ENCODE data around the gene DENND2C.

Gene DENND2C, protein sequence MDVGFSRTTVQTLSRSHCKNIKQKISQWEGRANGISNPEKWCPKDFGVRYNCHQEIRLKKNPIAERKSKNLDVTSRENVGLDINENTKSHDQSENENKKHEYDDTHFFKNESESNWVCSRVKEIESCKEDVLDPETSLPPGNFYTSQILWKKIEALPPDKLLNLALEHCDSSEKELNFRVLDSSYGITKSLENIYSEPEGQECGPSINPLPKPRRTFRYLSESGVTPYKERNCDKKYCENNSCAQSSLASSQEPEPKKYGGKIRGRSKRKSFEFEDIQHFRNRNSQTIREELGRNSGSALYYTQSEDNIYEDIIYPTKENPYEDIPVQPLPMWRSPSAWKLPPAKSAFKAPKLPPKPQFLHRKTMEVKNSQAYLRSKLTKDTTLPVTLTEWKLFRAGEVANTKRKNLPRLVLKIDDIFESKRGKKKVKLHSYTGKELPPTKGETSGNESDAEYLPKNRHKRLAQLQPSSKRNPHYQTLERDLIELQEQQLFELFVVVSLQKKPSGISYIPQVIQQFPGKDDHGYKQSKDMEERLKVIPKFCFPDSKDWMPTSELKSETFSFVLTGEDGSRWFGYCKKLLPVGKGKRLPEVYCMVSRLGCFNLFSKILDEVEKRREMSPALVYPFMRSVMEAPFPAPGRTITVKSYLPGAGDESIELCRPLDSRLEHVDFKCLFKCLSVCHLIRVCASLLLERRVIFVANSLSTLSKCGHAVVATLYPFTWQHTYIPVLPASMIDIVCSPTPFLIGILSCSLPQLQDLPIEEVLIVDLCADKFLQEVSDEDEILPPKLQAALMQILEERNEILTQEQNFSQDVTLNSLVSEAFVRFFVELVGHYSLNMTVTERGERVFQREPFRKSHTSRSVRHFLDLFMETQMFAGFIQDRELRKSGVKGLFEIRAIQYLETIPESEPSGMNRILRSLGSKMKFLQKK

DNA sequence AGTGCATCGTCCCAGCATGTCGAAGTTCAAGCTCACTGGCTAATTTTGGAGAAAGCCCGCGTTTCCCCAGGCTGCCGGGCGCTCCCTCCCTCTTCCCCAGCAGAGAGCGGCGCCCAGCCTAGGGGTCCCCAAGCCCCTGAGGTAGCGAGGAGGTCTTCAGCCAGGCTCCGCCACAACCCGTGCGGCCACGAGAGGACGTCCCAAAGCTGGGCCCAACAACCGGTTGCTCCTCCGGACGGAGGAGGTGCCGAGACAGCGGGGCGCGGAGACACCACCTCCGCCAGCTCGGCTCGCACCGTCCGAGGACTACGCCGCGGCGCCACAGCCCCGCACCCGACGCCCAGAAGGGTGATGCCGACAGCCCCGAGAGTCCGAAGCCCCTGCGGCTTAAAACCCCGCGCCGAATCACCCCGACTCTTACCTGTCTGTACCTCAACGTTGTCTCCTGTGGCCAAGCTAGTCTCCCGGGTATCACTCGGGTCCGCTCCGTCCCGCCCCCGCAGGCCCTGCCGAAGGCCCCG is at the start of gene DENND2C:
Gene DENND2C (minus strand): TSS at position 488 of the 521 bp plus-strand sequence. CDS start 44,065 bp downstream, outside the sequence.
- DNase-seq (ENCODE audit: low read depth in 2 of 2): no peak

DNA sequence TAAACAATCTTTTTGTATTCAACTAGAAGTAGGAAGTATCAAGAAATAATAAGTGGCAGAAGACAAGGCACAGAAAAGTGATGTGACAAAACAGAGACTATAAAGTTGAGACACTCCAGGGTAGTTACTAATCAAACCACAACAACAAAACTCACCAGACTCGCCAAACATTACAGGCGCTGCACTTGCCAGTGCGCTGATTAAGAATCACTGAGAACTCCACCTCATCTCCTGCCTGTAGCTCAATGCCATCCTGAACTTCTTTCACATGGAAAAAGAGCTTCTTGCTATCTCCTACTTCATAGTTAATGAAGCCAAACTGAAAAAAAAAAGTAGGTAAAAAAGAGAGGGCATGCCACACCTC is 49.6 kb upstream of the DENND2C start:
- no peak for DNase-seq (ENCODE audit: low read depth in 2 of 2)

DNA sequence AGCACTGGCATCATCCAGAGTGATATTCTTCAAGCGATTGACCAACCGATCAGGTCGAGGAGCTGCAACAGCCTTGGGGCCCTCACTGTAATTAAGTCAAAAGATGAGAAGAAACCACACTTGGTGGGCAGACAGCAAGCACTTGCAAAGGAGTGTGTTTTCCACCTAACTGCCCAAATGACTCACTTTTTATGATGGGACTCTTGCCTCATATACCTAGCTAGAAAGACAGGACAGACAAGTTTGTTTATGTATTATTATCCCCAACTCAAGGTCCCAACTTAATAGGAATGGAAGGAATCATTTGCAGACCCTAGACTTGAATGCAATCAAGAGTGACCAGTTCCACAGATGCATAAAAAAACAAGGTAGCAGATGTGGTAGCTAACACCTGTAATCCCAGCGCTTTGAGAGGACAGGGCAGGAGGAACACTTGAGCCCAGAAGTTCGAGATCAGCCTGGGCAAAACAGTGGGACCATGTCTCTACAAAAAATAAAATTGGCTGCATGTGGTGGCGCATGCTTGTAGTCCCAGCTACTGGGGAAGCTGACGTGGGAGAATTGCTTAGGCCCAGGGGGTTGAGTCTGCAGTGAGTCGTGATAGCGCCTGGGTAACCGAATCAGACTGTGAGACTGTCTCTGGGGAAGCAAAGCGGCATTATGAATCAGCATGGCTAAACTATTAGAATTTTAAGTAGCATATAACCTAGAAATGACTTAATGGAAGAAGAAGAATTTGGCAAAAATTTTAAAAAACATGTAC is 49.0 kb upstream of the DENND2C start:
- peak in 1 of 2 donors; percentile 14 for DNase-seq (ENCODE audit: low read depth in 2 of 2)

DNA sequence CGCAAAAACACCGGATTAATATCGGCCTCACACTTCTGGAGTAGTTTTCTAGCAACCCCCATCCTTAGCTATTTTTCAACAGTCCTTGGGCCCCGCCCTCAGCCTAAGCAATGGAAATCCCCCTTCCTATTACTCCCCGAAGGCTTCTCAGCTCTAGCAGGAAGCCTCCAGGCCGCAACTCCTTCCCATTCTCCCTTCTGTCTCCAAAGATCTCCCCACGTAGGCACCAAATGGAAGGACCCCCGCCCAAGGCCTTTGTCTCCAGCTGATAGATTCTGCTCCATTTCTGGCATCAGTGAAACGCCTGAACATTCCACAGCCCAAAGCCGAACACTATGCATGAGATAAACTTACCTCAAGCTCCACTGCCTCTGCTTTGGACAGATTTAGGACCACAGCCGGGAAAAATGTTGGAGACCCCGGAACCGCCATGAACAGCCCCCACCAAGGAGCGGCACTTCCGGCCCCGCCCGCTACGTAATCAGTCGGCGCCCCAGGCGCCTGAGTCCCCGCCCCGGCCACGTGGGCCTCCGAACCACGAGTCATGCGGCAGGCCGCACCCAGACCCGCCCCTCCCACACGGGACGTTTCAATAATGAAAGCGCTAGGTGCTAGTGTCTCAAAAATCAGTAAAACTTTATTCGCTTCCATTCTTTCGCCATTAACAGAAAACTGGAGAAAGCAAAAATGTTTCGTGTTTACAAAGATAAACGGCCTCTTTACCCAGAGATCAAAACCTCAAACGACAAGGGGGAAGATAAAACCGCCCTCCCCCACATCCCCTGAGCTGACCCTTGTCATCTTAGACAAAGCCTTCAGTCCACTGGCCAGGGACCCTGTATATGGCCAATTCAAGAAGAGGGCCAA is 46.7 kb upstream of the DENND2C start, which contains the start of gene NRAS:
Gene NRAS (minus strand): TSS at position 468 of the 867 bp plus-strand sequence. CDS start 611 bp downstream, outside the sequence.
- peak; percentile 94 for DNase-seq (ENCODE audit: low read depth in 2 of 2)

DNA sequence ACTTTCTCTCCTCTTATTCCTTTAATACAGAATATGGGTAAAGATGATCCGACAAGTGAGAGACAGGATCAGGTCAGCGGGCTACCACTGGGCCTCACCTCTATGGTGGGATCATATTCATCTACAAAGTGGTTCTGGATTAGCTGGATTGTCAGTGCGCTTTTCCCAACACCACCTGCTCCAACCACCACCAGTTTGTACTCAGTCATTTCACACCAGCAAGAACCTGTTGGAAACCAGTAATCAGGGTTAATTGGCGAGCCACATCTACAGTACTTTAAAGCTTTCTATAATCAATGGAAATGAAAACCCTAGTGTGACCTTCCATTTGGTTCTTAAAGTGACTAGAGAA is 46.1 kb upstream of the DENND2C start:
- no peak for DNase-seq (ENCODE audit: low read depth in 2 of 2)

DNA sequence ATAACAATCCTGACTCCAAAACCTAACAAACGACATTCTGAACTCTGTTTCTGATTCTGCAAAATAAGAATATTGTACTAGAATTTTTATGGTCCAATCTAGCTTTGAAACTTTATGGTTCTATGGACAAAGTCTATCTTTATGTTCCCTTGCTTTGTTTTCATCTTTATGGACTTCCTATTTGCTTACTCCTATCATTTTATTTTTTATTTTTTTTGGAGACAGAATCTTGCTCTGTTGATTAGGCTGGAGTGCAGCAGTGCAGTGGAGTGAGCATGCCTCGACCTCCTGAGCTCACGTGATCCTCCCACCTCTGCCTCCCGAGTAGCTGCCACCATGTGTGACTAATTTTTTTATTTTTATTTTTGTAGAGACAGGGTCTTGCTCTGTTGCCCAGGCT is 43.1 kb upstream of the DENND2C start:
- no peak for DNase-seq (ENCODE audit: low read depth in 2 of 2)

DNA sequence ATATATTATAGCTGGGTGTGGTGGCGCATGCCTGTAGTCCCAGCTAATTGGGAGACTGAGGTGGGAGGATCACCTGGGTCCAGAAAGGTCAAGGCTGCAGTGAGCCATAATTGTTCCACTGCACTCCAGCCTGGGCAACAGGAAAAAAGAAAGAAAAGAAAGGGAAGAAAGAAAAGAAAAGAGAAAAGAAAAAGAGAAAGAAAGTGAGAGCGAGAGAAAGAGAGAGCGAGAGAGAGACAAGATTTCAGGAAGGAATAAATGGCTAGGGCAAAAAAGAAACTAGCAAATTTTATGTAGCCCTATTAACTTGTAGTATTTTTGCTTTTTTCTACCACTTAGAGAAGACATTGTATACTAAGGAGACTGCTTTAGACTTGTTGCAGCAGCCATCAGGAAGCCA is 40.5 kb upstream of the DENND2C start:
- DNase-seq (ENCODE audit: low read depth in 2 of 2): no peak

DNA sequence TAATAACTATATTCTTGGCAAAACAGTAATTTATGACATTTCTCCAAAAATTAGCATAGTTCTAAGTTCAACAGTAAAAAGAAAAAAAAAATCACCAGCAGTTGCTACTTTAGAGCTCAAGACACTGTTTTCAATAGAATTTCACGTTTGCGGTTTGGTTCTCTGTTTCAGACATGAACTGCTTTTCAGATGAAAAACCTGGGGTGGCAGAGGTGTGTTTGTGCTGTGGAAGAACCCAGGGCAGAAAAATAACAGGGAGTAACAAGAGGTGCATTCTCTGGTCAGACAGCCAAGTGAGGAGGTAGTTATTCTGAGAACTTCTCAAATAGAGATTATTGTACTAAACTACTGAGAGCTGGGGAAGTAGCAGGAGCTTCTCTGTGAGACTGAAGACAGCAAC is 37.8 kb upstream of the DENND2C start:
- no peak for DNase-seq (ENCODE audit: low read depth in 2 of 2)

DNA sequence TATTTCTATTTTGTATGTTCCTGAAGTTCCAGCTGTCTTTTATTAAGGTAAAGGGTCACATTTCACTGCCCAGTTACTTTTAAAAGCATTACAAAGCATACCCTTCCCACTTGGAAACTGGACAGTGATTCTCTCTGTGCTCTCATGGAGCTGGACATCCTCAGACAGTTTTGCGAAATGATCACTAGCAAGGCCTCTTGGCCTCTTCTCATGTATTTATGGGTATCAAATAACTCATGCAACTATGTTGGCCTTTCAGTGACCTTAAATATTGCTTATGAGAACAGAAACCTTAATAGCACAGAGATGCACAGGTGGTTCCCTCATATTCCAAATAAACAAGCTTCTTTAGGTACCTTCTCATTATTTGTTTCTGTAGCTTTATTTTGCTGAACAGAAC is 33.4 kb upstream of the DENND2C start:
- DNase-seq (ENCODE audit: low read depth in 2 of 2): no peak

DNA sequence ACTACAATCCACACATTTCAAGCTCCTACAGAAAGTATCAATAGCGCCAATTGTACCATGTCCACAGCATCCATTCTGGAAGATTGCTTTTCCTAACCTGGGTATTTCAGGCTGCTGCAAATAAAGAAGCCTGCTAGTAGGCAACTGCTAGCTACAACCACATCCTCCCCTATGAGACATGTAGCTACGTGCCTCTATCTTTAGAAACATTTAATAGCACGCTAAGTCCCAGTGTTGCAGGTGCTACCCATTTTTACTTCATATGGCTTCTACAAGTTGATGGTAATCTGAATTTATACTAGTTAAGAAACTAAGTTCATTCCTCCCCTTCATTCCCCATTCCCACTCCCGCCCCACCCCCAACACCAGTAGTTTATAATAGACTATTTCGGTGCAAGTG is 32.9 kb upstream of the DENND2C start:
- no peak for DNase-seq (ENCODE audit: low read depth in 2 of 2)

DNA sequence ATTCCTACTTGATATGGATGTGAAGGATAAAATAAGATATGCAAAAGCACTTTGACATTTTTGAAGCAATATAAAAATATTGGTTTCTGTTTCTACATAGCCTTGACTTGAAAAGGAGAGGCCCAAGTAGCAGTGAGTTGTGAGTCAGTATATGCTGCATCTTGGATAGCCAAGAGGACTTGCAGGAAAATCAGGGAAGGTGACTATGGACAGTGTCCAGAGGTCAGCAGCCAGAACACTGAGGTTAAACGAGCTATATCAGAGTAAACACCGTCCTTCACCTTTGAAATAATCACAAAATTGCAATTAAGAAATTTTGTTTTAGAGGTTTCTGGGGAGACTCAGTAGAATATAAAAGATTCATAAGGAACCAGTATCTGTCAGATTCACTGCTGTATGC is 32.1 kb upstream of the DENND2C start:
- DNase-seq (ENCODE audit: low read depth in 2 of 2): no peak

DNA sequence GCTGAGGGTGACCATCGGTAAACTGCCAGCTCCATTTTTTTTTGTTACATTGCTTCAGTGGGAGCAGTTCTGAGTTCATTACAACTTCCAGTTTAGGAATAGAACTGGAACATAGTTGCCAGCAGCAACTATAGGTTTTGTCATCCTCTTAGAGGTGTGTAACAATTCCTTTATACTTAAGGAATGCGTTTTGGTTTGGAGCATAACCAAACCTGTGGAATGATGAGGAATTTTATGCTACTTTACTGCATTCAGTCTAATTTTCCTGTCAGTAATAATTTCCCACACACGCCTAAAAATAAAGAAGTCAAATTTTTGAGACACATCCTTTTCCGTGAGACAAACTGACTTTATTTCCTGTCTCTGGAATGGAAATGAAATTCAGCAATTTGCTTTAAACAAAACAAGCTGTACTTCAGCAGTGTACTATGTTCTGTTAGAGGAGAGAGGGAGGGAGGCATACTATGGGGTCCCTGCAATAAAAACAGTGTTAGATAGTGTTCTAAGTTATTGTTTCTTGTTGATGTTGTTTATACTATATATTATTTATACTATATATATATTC is 30.3 kb upstream of the DENND2C start:
- no peak for DNase-seq (ENCODE audit: low read depth in 2 of 2)

DNA sequence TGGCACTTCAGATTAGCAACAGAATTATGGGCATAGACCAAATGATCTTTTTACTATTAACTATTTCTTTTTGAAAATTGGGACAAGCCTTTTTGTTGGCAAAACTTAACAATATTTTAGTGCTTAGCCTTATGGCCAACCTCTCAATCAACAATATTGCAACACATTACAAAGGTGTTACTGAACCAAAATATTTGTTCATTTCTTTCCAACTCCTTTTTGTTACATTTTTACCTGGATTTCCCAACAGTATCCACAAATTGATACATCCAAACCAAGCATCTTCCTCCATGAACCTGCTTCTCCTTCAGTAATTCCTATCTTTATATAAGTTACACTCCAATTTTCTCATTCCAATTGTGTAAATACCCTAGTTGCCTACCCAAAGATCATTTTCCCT is 27.0 kb upstream of the DENND2C start:
- no peak for DNase-seq (ENCODE audit: low read depth in 2 of 2)

DNA sequence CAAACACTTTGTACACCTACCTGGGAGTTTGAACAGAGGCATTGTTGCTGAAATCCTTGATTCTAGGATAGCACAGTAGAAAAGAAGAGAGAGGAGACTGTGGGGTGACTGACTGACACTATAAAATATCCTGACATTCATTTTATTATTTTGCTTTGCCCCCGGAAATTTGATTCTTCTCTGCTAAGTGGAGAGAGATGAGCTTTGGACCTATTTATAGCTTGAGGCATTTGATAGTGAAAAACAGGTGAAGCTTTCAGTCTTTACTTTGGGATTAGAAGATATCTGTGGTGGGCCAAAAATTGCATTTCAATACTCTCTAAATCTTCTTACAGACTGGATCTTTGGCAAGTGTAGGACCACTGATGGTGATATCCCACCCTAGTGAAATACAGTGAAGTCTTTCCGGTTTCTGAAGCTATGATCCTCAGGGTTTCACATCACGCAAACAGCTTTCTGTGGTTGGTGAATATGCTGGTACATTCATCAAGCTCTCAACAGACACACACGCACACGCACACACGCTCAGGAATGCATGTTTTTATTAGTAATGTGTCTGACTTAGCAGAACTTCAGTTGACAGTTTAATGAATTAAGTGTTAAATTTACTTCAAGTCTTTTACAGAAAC is 25.7 kb upstream of the DENND2C start, which contains the start of gene AMPD1:
Gene AMPD1 (minus strand): TSS at position 117 of the 629 bp plus-strand sequence. CDS start 75 bp downstream, at position 42.
- DNase-seq (ENCODE audit: low read depth in 2 of 2): no peak

DNA sequence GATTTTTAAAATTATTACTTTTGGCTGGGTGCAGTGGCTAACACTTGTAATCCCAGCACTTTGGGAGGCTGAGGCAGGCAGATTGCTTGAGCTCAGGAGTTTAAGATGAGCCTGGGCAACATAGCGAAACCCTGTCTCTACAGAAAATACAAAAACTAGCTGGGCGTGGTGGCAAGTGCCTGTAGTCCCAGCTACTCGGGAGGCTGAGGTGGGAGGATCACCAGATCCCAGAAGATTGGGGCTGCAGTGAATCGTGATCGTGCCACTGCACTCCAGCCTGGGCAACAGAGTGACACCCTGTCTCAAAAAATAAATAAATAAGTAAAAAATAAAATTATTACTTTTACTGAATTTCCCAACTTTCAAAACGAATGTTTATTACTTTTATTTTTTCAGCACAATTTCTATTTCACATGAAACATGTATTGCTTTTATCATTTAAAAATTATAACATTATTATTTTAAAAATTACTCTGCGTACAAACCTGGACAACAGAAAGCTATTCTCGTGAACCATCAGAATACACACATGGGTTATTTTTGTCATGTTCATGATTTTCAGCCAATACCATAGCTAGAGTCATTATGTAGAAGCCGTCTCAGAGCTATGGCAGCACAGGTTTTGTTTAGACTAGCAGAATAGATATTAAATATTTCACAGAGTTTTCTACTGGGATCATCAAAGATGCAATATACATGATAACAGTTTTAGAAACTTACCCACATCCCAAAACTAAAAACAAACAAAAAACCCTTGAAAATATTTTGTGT is 24.9 kb upstream of the DENND2C start:
- no peak for DNase-seq (ENCODE audit: low read depth in 2 of 2)

DNA sequence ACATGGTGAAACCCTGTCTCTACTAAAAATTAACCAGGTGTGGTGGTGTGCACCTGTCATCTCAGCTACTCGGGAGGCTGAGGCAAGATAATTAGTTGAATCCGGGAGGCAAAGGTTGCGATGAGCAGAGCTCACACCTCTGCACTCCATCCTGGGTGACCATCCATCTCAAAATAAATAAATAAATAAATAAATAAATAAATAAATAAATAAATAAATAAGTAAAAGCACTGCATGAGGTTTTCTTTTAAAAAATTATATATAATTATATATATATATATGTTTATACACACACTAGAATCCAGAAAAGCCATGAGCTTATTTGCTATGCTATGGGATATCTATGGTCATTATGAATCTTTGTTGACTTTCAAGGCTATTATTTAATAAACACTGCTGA is 23.1 kb upstream of the DENND2C start:
- no peak for DNase-seq (ENCODE audit: low read depth in 2 of 2)

DNA sequence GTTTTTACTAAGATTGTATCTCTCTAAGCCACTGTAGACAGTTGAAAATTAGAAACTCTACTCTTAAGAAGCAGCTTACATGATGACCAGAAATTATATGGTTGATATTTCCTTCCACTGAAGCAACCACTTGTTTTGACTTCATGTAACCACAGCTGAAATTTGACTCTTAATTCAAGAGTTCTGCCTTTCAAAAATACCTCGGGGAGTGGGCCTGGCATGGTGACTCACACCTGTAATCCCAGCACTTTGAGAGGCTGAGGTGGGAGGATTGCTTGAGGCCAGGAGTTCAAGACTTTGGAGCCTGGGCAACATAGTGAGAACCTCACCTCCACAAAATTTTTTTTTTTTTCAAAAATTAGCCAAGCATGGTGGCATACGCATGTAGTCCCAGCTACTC is 21.2 kb upstream of the DENND2C start:
- no peak for DNase-seq (ENCODE audit: low read depth in 2 of 2)

DNA sequence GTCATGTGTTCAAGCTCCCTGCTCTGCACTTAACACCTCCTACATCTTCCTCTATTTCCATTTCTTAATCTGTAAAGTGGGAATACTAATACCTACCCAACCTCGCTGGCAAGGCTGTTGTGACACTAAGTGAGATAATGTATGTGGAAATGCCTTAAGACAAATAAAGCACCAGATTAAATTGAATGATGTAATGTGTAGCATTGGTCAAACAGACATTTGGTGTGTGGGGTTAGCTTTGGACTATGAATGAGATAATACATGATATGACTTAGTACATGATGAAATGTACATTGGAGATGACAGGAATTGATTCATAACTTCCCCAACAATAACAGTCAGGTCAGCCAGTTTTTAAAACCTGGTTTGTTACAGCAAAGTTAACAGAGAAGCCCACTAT is 20.3 kb upstream of the DENND2C start:
- no peak for DNase-seq (ENCODE audit: low read depth in 2 of 2)

DNA sequence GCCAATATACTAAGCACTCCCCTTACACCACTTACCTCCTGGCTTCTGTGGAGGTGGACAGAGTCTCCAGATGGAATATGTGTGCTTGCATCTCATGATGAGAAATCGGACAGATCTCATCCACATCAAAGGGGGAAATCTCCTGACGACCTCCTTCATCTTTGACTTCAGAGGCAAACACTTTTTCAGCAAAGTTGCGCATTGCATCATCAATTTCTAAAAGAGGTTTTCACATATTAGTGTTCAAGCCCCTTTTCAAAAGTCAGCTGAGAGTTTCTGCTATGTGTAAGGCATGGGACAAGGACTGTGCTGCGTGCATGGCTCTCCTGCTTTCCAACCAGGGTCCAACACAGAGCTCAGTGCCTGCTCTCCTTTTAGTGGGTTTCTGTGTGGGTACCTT is 18.7 kb upstream of the DENND2C start:
- DNase-seq (ENCODE audit: low read depth in 2 of 2): no peak
